ENCODE measurements around the gene PRKAB1.

DNA sequence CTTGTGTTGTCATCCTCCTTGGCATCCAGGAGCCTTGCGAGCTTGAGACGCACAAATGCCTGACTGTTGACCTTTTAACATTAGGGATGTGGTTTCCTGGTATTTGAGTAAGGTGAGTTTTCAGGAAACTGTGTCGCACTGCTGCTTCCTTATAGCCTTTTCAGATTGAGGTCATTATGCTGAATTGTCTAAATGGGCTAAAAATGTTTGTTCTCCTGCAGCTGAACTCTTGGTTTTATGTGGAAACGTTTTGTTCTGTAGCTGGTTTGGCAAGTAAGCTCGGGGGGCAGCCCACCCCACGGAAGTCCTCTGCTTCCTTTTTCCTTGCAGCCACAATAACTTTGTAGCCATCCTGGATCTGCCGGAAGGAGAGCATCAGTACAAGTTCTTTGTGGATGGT, 5.7 kb downstream of the PRKAB1 start:
- TF ChIP-seq, protein P1, sequence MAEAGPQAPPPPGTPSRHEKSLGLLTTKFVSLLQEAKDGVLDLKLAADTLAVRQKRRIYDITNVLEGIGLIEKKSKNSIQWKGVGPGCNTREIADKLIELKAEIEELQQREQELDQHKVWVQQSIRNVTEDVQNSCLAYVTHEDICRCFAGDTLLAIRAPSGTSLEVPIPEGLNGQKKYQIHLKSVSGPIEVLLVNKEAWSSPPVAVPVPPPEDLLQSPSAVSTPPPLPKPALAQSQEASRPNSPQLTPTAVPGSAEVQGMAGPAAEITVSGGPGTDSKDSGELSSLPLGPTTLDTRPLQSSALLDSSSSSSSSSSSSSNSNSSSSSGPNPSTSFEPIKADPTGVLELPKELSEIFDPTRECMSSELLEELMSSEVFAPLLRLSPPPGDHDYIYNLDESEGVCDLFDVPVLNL (CRISPR knock-in tag; IDR thresholded peaks at IDR 0.05; ENCODE audit: borderline replicate concordance, low read depth): no peak
- TF ChIP-seq CTCF (IDR thresholded peaks at IDR 0.05): no peak
- TF ChIP-seq ATF3 (CRISPR knock-in tag; conservative IDR thresholded peaks at IDR 0.05): no peak
